Stimulated activated CD8-positive, alpha-beta memory T cell treated with anti-CD3 and anti-CD28 coated beads, Interleukin-2, amount 100 ng/mL, for 48 hours (primary cell): Measurements from ENCODE around the gene DAPK3.
"Not testable (repeated sequence)": the region's sequence is repeated elsewhere in the genome, so short reads cannot be mapped to it uniquely, and the experiment has no call there.

ENCODE experiments used
- DNase-seq, 2 donors: peaks; one replicate each; pipeline ENCODE4 v3.0.0-alpha.2; 2020; ENCODE audit warnings: low read depth in 2 of 2

DAPK3 gene

DNA sequence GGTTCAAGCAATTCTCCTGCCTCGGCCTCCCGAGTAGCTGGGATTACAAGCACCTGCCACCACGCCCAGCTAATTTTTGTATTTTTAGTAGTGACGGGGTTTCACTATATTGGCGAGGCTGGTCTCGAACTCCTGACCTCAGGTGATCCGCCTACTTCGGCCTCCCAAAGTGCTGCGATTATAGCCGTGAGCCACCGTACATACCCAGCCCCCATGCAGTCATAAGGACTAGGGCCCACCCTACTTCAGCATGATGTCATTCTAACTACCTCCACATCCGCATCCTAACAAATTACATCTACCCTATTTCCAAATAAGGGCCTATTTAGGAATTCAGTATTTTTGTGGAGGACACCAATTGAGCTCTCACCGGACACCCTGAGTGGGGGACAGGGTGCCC is 15.6 kb downstream of the DAPK3 start:
- DNase-seq, result not testable (repeated sequence)

DNA sequence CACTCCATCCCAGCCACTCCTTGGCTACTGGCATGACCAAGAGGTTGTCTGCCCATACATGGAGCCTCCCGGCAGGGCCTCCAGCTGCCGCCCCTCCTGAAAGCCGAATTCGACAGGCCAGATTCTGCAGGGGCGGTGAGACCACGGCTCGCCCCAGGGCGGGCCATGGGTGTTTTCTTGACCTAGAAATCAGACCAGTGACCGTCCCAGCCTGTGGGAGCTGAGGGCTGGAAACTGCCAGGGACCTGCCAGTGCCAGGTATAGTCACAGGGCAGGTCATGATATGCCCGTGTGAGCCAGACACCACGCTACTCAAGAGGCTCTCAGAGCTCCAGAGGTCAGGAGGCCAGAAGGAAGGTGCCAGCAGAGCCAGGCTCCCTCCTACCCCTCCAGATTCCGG is 16.8 kb downstream of the DAPK3 start:
- no peak for DNase-seq

DNA sequence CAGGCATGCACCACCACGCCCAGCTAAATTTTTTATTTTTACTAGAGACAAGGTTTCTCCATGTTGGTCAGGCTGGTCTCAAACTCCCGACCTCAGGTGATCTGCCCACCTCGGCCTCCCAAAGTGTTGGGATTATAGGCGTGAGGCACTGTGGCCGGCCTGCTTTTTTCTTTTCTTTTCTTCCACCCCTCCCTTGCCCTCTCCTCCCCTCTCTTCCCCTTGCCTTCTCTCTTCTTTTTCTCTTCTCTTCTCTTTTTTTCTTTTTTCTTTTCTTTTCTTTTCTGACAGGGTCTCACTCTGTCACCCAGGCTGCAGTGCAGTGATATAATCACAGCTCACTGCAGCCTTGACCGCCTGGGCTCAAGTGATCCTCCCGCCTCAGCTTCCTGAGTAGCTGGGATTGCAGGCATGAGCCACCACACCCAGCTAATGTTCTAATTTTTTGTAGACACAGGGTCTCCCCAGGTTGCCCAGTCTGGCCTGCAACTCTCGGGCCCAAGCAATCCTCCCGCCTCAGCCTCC is 18.1 kb downstream of the DAPK3 start:
- not testable (repeated sequence) for DNase-seq

- peak in 1 of 2 donors; percentile 23 for DNase-seq
Measured at GRCh38 chr19:3950871-3951861, 19.7 kb downstream of the DAPK3 start.

DNA sequence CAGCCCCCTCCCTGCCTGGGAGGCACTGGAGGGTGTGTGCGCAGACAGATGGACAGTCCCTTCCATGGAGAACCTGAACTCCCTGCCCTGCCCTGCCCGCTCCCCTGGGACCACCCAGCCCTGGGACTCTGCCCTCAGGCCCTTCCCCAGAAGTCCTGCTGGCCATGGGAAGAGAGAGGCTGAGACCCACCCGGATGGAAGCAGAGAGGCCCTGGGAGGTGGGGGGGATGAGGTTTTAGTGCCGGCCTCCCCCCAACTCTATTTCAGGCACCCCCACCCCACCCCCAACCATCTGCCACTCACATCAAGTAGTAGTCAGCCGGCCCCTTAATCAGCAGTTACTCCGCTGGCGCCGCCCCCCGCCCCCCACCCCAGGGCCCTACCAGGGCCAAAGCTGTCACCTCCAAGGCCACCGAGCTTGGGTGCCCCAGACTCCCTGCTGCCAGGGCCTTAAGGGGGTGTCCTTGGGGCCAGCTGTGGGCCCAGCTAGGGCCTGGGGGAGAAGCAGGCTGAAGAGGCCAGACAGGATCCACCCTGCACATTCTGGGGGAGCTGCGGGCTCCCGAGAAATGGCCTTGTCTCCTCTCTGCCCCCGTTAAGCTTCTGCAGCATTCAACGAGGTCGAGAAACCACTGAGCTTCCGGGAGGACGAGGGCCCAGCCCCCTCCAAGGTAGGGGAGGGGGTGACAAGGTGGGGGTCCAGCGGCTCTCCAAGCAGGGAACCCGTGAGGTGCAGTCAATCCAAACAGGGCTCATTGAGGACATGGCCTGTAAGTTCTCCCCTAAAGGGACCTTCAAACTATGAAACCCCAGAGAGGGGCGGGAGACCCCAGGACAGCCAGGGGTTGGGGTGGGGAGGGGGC is 20.7 kb downstream of the DAPK3 start:
- no peak for DNase-seq

DNA sequence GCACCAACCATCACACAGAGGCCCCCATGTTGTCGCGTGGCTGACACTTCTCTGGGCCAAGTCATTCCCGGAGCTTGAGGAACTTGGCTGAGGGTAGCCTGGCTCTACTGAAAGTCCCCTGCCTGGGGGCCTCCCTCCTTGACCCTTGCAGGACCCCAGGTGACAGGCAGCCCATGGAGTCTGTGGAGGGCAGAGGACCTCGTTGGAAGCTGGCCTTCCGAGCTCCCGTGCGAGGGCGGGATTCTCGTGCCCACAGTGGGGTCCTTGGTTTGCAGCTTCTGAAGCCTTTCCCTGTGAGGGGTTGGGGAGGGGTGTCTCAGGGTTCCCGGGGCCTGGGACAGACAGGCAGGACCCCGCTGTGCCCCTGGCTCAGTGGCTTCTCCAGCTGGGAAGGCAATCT is 21.6 kb downstream of the DAPK3 start:
- no peak for DNase-seq

DNA sequence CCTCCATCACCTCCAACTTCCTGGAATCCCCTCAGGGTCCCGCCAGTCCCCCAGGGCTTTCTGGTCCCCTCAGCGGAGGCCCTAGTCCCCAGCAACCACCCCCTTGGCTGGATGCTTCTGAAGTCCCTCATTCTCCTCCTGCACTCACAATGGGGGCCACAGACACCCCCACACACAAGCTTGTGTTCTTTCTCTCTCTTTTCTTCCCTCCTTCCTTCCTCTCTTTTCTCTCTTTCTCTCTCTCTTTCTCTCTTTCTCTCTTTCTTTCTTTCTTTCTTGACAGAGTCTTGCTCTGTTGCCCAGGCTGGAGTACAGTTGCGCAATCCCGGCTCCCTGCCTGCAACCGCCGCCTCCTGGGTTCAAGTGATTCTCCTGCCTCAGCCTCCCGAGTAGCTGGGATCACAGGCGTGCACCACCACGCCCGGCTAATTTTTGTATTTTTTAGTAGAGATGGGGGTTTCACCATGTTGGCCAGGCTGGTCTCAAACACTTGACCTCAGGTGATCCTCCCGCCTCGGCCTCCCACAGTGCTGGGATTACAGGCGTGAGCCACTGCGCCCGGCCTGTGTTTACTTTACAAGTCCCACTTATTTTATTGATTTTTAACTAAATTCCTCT is 23.5 kb downstream of the DAPK3 start:
- DNase-seq, result not testable (repeated sequence)

DNA sequence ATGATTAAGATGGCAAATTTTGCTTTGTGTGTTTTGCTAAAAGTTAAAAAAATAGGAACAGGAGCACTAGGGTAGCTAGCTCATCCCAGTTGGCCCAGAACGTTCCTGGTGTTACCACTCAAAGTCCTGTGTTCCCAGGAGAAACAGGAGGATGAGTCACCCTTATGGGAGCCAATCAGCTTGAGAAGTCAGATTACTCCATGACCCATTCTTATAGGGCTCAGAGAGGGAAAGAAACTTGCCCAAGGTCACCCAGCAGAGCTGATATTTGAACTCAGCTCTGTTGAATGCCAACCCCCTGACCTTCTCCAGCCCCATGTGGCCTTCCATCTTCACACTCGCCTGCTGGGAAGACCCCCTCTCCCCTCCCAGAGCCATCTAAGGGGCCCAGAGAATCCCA is 25.1 kb downstream of the DAPK3 start:
- no peak for DNase-seq

DNA sequence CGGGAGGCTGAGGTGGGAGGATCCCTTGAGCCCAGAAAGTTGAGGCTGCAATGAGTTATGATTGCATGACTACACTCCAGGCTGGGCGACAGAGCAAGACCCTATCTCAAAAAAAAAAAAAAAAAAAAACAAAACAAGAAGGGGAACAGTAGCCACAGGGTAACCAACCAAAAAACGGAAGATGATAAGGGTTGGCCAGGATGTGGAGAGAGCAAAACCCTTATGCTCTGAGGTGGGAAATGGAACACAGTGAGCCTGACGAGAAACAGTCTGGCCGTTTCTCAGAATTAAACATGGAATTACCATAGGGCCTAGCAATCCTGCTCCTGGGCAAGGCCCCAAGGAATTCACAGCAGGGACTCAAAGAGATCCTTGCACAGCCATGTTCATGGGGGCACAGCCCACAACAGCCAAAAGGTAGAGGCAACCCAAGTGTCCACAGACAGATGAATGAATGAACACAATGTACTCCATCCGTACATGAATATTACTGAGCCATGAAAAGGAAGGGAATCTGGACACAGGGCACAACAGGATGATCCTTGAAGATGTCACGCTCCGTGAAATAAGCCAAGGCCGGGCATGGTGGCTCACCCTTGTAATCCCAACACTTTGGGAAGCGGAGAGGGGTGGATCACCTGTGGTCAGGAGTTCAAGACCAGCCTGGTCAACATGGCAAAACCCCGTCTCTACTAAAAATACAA is 26.7 kb downstream of the DAPK3 start:
- DNase-seq, result no peak

DNA sequence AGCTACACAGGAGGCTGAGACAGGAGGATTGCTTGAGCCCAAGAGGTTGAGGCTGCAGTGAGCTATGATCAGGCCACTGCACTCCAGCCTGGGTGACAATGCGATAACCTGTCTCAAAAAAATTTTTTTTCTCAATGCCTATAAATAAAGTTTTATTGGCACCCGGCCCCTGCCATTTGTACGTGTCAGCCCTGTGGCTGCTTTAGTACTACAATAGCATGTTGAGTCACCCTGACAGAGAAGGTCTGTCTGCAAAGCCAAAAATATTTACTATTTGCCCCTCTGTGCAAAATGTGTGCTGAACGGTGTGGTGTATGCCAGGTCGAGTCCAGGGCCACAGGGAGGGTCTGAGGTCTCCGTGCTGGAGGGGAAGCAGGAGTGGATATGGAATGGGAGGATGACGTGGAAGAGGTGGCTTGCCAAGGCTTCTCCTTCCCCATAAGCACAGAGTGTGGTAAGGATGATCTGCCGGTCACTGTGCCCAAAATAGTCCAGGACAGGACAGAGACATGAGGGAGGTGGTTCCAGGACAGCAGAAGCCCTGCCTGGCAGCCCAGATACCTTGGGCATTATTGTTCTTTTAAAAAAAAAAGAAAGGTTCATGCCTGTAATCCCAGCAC is 28.0 kb downstream of the DAPK3 start:
- no peak for DNase-seq

DNA sequence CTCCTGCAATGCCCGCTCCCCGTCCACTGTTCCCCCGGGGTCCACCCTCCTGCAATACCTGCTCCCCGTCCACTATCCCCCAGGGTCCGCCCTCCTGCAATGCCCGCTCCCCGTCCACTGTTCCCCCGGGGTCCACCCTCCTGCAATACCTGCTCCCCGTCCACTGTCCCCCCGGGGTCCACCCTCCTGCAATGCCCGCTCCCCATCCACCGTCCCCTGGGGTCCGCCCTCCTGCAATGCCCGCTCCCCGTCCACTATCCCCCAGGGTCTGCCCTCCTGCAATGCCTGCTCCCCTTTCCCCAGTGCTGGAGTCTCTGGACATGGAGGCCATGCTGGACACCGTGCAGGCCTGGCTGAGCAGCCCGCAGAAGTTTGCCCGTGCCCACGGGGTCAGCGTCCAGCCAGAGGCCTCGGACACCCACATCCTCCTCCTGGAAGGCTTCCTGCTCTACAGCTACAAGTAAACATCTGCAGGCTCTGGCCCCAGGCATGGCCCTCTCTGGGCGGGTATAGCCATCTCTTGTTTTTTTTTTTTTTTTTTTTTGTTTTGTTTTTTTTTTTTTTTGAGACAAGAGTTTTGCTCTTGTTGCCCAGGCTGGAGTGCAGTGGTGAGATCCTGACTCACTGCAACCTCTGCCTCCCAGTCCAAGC is 32.5 kb downstream of the DAPK3 start:
- DNase-seq, result not testable (repeated sequence)

- no peak for DNase-seq
Measured at GRCh38 chr19:3936506-3937442, 34.1 kb downstream of the DAPK3 start.

- DNase-seq, result no peak
Measured at GRCh38 chr19:3932931-3933810, 37.7 kb downstream of the DAPK3 start, which contains the start of gene NMRK2. NMRK2 (plus strand) TSS chr19:3933069; CDS start chr19:3933672, 603 bp downstream.

DNA sequence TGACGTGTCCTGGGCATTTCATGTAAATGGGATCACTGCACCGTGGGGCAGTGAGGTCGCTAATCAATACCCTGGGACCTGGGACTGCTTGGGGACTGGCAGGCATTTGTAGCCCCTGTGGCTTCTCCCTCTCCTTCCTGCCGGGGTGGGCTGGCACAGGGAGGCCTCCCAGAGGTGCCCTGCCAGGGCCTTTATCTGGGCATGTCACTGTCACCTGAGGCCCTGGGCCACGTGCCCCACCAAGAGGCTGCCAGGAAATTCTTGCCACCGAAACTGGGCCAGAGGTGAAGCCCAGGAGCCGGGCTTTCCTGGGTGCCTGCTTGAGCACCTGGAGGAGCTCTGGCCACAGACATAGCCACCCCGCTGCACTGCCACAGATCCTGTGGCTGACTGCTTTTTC is 39.9 kb downstream of the DAPK3 start:
- DNase-seq, result no peak

GRCh38 chr19:3923912-3924311 is 47.0 kb downstream of the DAPK3 start:
- no peak for DNase-seq

GRCh38 chr19:3923096-3923758 is 47.7 kb downstream of the DAPK3 start:
- no peak for DNase-seq

DNA sequence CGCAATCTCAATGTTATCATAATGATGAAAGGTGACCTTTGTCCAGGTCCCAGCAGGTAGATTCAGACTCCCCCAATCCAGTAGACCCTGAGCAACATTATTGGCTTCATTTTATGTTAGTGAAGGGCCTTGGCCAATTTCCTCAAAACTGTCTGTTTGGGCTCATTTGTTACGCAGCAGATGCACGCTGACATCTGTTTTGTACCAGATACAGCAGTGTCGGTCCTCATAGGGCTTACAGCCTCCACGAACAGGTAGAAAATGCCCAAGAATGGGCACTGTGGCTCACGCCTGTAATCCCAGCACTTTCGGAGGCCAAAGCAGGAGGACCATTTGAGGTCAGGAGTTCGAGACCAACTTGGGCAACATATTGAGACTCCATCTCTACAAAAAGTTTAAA is 51.1 kb downstream of the DAPK3 start:
- DNase-seq, result no peak
